ENCODE results near the gene NDE1. TPM values are rescaled to one million over a fixed set of nuclear protein-coding genes. Genes with fewer than 3 reads are reported as not detected.

NDE1 gene
- polyA plus RNA-seq, 1 donor (not counting 4 experiments of a cell fraction or from before 2014, with no cell fraction given) = 37.8 TPM

DNA sequence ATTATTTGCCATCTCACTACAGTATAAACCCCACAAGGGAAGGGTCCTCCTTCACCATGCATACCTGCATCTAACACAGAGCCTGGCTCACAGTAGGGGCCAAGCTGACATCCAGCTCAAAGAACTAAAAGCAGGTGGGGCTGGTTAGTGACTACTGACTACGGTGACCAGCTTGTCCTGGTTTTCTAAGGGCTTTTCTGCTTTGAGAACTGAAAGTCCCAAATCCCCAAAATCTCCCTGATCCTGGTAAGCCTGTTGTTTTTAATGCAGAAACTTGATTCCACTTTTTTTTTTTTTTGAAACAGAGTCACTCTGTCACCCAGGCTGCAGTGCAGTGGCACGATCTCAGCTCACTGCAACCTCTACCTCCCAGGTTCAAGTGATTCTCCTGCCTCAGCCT, 89.4 kb downstream of the NDE1 start:
- no peak overlapping the region for H2AFZ ChIP-seq (ENCODE audit: control insufficient read depth, low read length)
- H3K9me3 ChIP-seq (ENCODE audit: control insufficient read depth, low read depth, low read length) = no peaks in the 10 kb centered on the region
- H3K27ac ChIP-seq (ENCODE audit: control insufficient read depth, insufficient read depth, low read length) = no peak overlapping the region
- H4K20me1 ChIP-seq (ENCODE audit: control insufficient read depth, extremely low read depth, insufficient read depth, low read length) = no peaks in the 10 kb centered on the region
- H3K4me2 ChIP-seq (ENCODE audit: control insufficient read depth, extremely low read depth, insufficient read depth, low read depth, low read length) = no peak overlapping the region
- TF ChIP-seq, protein P1, sequence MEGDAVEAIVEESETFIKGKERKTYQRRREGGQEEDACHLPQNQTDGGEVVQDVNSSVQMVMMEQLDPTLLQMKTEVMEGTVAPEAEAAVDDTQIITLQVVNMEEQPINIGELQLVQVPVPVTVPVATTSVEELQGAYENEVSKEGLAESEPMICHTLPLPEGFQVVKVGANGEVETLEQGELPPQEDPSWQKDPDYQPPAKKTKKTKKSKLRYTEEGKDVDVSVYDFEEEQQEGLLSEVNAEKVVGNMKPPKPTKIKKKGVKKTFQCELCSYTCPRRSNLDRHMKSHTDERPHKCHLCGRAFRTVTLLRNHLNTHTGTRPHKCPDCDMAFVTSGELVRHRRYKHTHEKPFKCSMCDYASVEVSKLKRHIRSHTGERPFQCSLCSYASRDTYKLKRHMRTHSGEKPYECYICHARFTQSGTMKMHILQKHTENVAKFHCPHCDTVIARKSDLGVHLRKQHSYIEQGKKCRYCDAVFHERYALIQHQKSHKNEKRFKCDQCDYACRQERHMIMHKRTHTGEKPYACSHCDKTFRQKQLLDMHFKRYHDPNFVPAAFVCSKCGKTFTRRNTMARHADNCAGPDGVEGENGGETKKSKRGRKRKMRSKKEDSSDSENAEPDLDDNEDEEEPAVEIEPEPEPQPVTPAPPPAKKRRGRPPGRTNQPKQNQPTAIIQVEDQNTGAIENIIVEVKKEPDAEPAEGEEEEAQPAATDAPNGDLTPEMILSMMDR (optimal IDR thresholded peaks at IDR 0.05 in 1 of 3, IDR thresholded peaks at IDR 0.05 in 1 of 3, conservative IDR thresholded peaks at IDR 0.05 in 1 of 3; ENCODE audit: extremely low read depth in 1 of 3, insufficient read depth in 2 of 3, low read length in 3 of 3) = no peak
- DNase-seq (ENCODE audit: low read depth, low spot score) (no peak), FAIRE-seq (no peak)
- H3K36me3 ChIP-seq (ENCODE audit: control insufficient read depth in 2 of 2, extremely low read depth in 1 of 2, insufficient read depth in 2 of 2, low read length in 2 of 2) = peaks cover 0 to 4% of the 10 kb centered on the region in 2 experiments
- no peaks in the 10 kb centered on the region for H3K79me2 ChIP-seq (ENCODE audit: control insufficient read depth, insufficient read depth, low read length)
- H3K9ac ChIP-seq (ENCODE audit: control insufficient read depth, extremely low read depth, insufficient read depth, low read length) = no peak overlapping the region
- no peak overlapping the region for H3K4me3 ChIP-seq (ENCODE audit: control insufficient read depth in 2 of 3, extremely low read depth in 1 of 3, insufficient read depth in 2 of 3, low read depth in 1 of 3, low read length in 3 of 3)
- no peaks in the 10 kb centered on the region for H3K4me1 ChIP-seq (ENCODE audit: control insufficient read depth, extremely low read depth, insufficient read depth, low read length)
- dilution Hi-C loops (cut with MboI; ENCODE audit: extremely low pct_ligation_motif_present, low sequenced_read_pairs) = no loop called here
- H3K27me3 ChIP-seq (ENCODE audit: control insufficient read depth, extremely low read depth, insufficient read depth, low read length) = peaks cover 3% of the 10 kb centered on the region
- no peaks in the 10 kb centered on the region for H3K9me1 ChIP-seq (ENCODE audit: control insufficient read depth, extremely low read depth, insufficient read depth, low read length)

DNA sequence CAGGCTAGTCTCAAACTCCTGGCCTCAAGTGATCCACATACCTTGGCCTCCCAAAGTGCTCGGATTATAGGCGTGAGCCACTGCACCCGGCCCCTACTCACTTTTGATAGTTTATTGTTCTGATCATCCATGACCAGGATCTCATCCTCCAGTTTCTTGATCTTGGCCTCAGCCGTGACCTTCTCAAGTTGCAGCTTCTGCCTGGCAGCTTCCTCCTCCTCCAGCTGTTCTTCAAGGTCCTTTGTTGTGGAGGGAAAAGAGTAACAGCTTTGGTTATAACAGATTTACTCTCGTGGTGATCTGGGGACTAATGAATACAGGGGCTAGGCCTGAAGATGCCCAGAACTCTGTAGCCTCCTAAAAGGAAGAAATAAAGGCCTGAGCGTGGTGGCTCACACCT, 89.9 kb downstream of the NDE1 start:
- Histone ChIP-seq H3K9me1 (ENCODE audit: control insufficient read depth, extremely low read depth, insufficient read depth, low read length) (no peaks in the 10 kb centered on the region), H3K4me3 (ENCODE audit: control insufficient read depth in 2 of 3, extremely low read depth in 1 of 3, insufficient read depth in 2 of 3, low read depth in 1 of 3, low read length in 3 of 3) (no peak overlapping the region), H2AFZ (ENCODE audit: control insufficient read depth, low read length) (no peak overlapping the region), H3K4me2 (ENCODE audit: control insufficient read depth, extremely low read depth, insufficient read depth, low read depth, low read length) (no peak overlapping the region), H3K27me3 (ENCODE audit: control insufficient read depth, extremely low read depth, insufficient read depth, low read length) (peaks cover 3% of the 10 kb centered on the region), H3K36me3 (ENCODE audit: control insufficient read depth in 2 of 2, extremely low read depth in 1 of 2, insufficient read depth in 2 of 2, low read length in 2 of 2) (peaks cover 0 to 3% of the 10 kb centered on the region in 2 experiments), H3K9ac (ENCODE audit: control insufficient read depth, extremely low read depth, insufficient read depth, low read length) (no peak overlapping the region), H3K4me1 (ENCODE audit: control insufficient read depth, extremely low read depth, insufficient read depth, low read length) (no peaks in the 10 kb centered on the region), H4K20me1 (ENCODE audit: control insufficient read depth, extremely low read depth, insufficient read depth, low read length) (no peaks in the 10 kb centered on the region), H3K79me2 (ENCODE audit: control insufficient read depth, insufficient read depth, low read length) (no peaks in the 10 kb centered on the region), H3K27ac (ENCODE audit: control insufficient read depth, insufficient read depth, low read length) (no peak overlapping the region), H3K9me3 (ENCODE audit: control insufficient read depth, low read depth, low read length) (no peaks in the 10 kb centered on the region)
- dilution Hi-C loops (cut with MboI; ENCODE audit: extremely low pct_ligation_motif_present, low sequenced_read_pairs) = no loop called here
- no peak for TF ChIP-seq EZH2 (IDR thresholded peaks at IDR 0.05; ENCODE audit: low read length)
- TF ChIP-seq, protein P1 (optimal IDR thresholded peaks at IDR 0.05 in 1 of 3, IDR thresholded peaks at IDR 0.05 in 1 of 3, conservative IDR thresholded peaks at IDR 0.05 in 1 of 3; ENCODE audit: extremely low read depth in 1 of 3, insufficient read depth in 2 of 3, low read length in 3 of 3) = no peak
- DNase-seq (ENCODE audit: low read depth, low spot score) (no peak), FAIRE-seq (no peak)

All from keratinocyte (primary cell).